RWPE2 (cell line): ENCODE data around the gene ATG16L1.

Source experiments
- ATAC-seq: fragments of 200-7000 bp; cut with Tn5 transposase; 3 replicates; pipeline ENCODE4 v1.9.1; 2021; ENCODE audit warnings: low read depth
- DNase-seq: peaks from one replicate; pipeline ENCODE4 v3.0.0-alpha.2; 2020; ENCODE audit warnings: low spot score
- H3K27ac ChIP-seq: fragments of 450-650 bp; 2 replicates; pipeline ENCODE4 v1.5.1; 2017; ENCODE audit warnings: mild to moderate bottlenecking; ENCODE audit not compliant: poor library complexity, severe bottlenecking
- H3K27me3 ChIP-seq: fragments of 250-450 bp; sonication (Bioruptor Pico); 2 replicates; pipeline ENCODE4 v1.5.1; 2021; ENCODE audit warnings: mild to moderate bottlenecking, moderate library complexity; ENCODE audit not compliant: insufficient read depth, poor library complexity, severe bottlenecking
- H3K36me3 ChIP-seq: fragments of 250-450 bp; sonication (Bioruptor Pico); 2 replicates; pipeline ENCODE4 v1.5.1; 2020; ENCODE audit warnings: low read depth, mild to moderate bottlenecking, moderate library complexity
- H3K4me1 ChIP-seq: fragments of 250-450 bp; sonication (Bioruptor Pico); 2 replicates; pipeline ENCODE4 v1.5.1; 2021; ENCODE audit warnings: mild to moderate bottlenecking, moderate library complexity; ENCODE audit not compliant: insufficient read depth, poor library complexity, severe bottlenecking
- H3K4me3 ChIP-seq: fragments of 250-450 bp; sonication (Bioruptor Pico); 2 replicates; pipeline ENCODE4 v1.5.1; 2021; ENCODE audit warnings: mild to moderate bottlenecking, moderate library complexity; ENCODE audit not compliant: severe bottlenecking
- H3K9me3 ChIP-seq: fragments of 250-450 bp; sonication (Bioruptor Pico); 2 replicates; pipeline ENCODE4 v1.5.1; 2021; ENCODE audit warnings: mild to moderate bottlenecking, moderate library complexity; ENCODE audit not compliant: severe bottlenecking
- TF ChIP-seq, protein P1 (sequence below): fragments of 450-650 bp; IDR thresholded peaks from one replicate; pipeline ENCODE4 v1.5.1; 2017; ENCODE audit warnings: mild to moderate bottlenecking, moderate library complexity; ENCODE audit not compliant: poor library complexity, severe bottlenecking

The ATG16L1 gene

DNA sequence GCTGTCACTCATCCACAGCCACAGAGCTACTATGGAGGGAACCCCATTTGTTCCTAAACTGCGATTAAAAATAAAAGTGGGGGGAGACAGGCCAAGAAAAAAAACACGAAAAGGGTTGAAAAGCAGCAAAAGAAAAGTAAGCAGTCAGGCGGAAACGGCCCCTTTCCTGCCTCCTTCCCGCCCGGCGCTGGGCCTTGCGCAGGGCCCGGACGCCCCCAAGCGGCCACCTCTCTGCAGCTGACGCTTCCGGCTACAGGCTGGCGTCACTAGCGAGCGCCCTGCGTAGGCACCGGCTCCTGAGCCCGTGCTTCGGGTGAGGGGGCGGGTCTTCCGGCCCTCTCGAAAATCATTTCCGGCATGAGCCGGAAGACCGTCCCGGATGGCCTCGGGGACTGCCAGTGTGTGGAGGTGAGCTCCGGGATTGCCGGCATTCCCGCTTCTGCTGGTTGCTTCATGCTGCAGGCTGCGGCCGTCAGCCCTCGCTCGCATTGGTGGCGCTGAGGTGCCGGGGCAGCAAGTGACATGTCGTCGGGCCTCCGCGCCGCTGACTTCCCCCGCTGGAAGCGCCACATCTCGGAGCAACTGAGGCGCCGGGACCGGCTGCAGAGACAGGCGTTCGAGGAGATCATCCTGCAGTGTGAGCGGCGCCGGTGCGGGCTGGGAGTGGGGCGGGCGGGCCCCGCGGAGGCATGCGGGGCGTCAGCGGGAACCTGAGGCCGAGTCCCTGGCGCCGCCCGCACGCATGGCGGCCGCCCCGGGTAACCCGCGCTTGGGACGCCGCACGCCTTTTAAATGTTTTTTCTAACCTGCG lies at the start of gene ATG16L1:
Gene ATG16L1 (plus strand): TSS at position 368 of the 811 bp plus-strand sequence. CDS start 155 bp downstream, at position 523.
- DNase-seq (peak; percentile 93), ATAC-seq (peak; percentile 83)
- Histone ChIP-seq H3K4me1 (peaks cover 34% of the 10 kb centered on the region), H3K27ac (peak within 1 kb of the TSS; percentile 38), H3K4me3 (peak within 1 kb of the TSS; percentile 68), H3K9me3 (no peaks in the 10 kb centered on the region), H3K36me3 (peaks cover 35% of the 10 kb centered on the region), H3K27me3 (no peaks in the 10 kb centered on the region)
- TF ChIP-seq, protein P1, sequence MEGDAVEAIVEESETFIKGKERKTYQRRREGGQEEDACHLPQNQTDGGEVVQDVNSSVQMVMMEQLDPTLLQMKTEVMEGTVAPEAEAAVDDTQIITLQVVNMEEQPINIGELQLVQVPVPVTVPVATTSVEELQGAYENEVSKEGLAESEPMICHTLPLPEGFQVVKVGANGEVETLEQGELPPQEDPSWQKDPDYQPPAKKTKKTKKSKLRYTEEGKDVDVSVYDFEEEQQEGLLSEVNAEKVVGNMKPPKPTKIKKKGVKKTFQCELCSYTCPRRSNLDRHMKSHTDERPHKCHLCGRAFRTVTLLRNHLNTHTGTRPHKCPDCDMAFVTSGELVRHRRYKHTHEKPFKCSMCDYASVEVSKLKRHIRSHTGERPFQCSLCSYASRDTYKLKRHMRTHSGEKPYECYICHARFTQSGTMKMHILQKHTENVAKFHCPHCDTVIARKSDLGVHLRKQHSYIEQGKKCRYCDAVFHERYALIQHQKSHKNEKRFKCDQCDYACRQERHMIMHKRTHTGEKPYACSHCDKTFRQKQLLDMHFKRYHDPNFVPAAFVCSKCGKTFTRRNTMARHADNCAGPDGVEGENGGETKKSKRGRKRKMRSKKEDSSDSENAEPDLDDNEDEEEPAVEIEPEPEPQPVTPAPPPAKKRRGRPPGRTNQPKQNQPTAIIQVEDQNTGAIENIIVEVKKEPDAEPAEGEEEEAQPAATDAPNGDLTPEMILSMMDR: peak; percentile 98

DNA sequence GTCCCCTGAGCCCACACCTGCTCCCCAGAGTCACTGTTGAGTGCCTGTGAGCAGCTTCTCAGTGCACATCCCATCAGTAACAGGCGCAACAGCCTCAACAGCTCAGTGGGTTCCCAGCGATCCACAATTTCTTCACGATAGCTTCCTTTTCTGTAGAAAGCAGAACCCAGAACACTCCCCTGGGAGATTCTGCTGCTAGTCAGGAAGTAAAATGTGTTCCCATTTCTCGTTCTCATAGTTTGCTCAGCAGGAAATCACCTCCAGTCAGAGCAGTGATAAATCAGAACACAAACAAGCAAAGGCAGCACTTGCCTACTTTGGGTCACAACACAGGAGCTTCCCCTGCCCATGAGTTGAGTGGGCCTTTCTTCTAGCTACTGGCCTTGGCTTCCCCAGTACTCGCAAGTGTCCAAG lies 48.9 kb upstream of the ATG16L1 start:
- H3K4me1 ChIP-seq: no peaks in the 10 kb centered on the region
- H3K27me3 ChIP-seq: no peaks in the 10 kb centered on the region
- no peak overlapping the region for H3K27ac ChIP-seq
- H3K4me3 ChIP-seq: no peak overlapping the region
- ATAC-seq (no peak), DNase-seq (no peak)
- 0 out of 2 replicates have a peak, but pooled peaks cover 4% of the 10 kb centered on the region for H3K36me3 ChIP-seq
- TF ChIP-seq, protein P1: no peak
- no peaks in the 10 kb centered on the region for H3K9me3 ChIP-seq

DNA sequence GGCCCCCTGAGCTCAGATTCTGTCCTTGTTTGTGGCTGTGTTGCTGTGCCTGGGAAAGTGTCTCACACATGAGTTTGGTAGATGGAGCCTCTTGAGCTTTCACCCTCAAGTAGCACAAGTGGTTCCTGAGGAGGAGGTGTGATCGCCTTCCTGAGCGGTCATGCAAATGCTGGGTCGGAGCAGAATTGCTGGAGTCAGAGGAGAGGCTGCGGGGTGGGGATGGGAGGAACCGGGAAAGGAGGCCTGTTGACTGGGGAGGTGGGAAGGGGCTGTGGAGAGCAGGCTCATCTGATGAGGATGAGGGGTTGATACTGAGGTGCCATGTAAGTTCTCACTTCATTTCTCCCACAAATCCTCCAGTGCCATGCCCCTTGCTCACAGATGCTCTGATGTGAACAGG lies 48.4 kb upstream of the ATG16L1 start:
- H3K27ac ChIP-seq: no peak overlapping the region
- peaks cover under 1% of the 10 kb centered on the region for H3K4me1 ChIP-seq
- 0 out of 2 replicates have a peak, but pooled peaks cover 4% of the 10 kb centered on the region for H3K36me3 ChIP-seq
- DNase-seq (no peak), ATAC-seq (no peak)
- TF ChIP-seq, protein P1: no peak
- H3K27me3 ChIP-seq: no peaks in the 10 kb centered on the region
- no peak overlapping the region for H3K4me3 ChIP-seq
- H3K9me3 ChIP-seq: no peaks in the 10 kb centered on the region

DNA sequence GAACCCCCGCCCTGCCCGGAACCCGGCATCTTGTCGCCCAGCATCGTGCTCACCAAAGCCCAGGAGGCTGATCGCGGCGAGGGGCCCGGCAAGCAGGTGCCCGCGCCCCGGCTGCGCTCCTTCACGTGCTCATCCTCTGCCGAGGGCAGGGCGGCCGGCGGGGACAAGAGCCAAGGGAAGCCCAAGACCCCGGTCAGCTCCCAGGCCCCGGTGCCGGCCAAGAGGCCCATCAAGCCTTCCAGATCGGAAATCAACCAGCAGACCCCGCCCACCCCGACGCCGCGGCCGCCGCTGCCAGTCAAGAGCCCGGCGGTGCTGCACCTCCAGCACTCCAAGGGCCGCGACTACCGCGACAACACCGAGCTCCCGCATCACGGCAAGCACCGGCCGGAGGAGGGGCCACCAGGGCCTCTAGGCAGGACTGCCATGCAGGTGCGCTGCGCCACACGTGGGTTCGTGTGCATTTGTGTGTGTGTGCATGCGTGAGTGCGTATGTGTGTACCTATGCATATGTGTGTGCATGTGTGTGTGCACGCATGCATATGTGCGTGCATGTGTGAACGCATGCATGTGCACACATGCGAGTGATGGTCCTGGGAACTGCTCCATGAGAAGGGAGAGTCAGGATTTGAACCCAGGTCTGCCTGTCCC lies 47.1 kb upstream of the ATG16L1 start:
- TF ChIP-seq, protein P1: no peak
- ATAC-seq (no peak), DNase-seq (no peak)
- Histone ChIP-seq H3K27me3 (no peaks in the 10 kb centered on the region), H3K9me3 (no peaks in the 10 kb centered on the region), H3K27ac (no peak overlapping the region), H3K4me3 (no peak overlapping the region), H3K36me3 (0 out of 2 replicates have a peak, but pooled peaks cover 4% of the 10 kb centered on the region), H3K4me1 (peaks cover 14% of the 10 kb centered on the region)
